ENCODE data around the gene FOCAD.

Gene FOCAD

GRCh38 chr9:20728493-20729220 is 44.6 kb downstream of the FOCAD start:
- peak overlapping the region; percentile 45 for H3K27ac ChIP-seq
- DNase-seq (ENCODE audit: low read depth, low spot score) = no peak

- DNase-seq (ENCODE audit: low read depth, low spot score) = no peak
- peak overlapping the region; percentile 45 for H3K27ac ChIP-seq
These were observed 45.5 kb downstream of the FOCAD start for GRCh38 chr9:20729523-20729922.

- DNase-seq (ENCODE audit: low read depth, low spot score) = peak; percentile 97
These were observed 48.1 kb downstream of the FOCAD start for GRCh38 chr9:20732118-20732517.

GRCh38 chr9:20734275-20734674 is 50.2 kb downstream of the FOCAD start:
- H3K27ac ChIP-seq = no peak overlapping the region
- no peak for DNase-seq (ENCODE audit: low read depth, low spot score)

More at GRCh38 chr9:20732118-20732517, 48.1 kb downstream of the FOCAD start:
- peak overlapping the region; percentile 88 for H3K27ac ChIP-seq

GRCh38 chr9:20740304-20740703 is 56.2 kb downstream of the FOCAD start:
- no peak for DNase-seq (ENCODE audit: low read depth, low spot score)
- H3K27ac ChIP-seq = no peak overlapping the region

GRCh38 chr9:20740929-20741582 is 57.0 kb downstream of the FOCAD start:
- no peak for DNase-seq (ENCODE audit: low read depth, low spot score)
- no peak overlapping the region for H3K27ac ChIP-seq

GRCh38 chr9:20742833-20743232 is 58.8 kb downstream of the FOCAD start:
- H3K27ac ChIP-seq = no peak overlapping the region
- DNase-seq (ENCODE audit: low read depth, low spot score) = no peak

GRCh38 chr9:20744036-20744630 is 60.1 kb downstream of the FOCAD start:
- DNase-seq (ENCODE audit: low read depth, low spot score) = no peak
- H3K27ac ChIP-seq = no peak overlapping the region

GRCh38 chr9:20746967-20747366 is 62.9 kb downstream of the FOCAD start:
- no peak for DNase-seq (ENCODE audit: low read depth, low spot score)
- no peak overlapping the region for H3K27ac ChIP-seq

- H3K27ac ChIP-seq = no peak overlapping the region
- no peak for DNase-seq (ENCODE audit: low read depth, low spot score)
These were observed 65.6 kb downstream of the FOCAD start for GRCh38 chr9:20749496-20750198.

GRCh38 chr9:20753761-20754160 is 69.7 kb downstream of the FOCAD start:
- peak overlapping the region; percentile 20 for H3K27ac ChIP-seq
- DNase-seq (ENCODE audit: low read depth, low spot score) = peak; percentile 27

- no peak for DNase-seq (ENCODE audit: low read depth, low spot score)
- peak overlapping the region; percentile 20 for H3K27ac ChIP-seq
These were observed 70.5 kb downstream of the FOCAD start for GRCh38 chr9:20754556-20754955.

GRCh38 chr9:20760246-20760891 is 76.3 kb downstream of the FOCAD start:
- H3K27ac ChIP-seq = no peak overlapping the region
- DNase-seq (ENCODE audit: low read depth, low spot score) = no peak

- no peak for DNase-seq (ENCODE audit: low read depth, low spot score)
- peak overlapping the region; percentile 20 for H3K27ac ChIP-seq
These were observed 86.9 kb downstream of the FOCAD start for GRCh38 chr9:20770947-20771346.

- H3K27ac ChIP-seq = peak overlapping the region; percentile 20
These were observed 87.7 kb downstream of the FOCAD start for GRCh38 chr9:20771729-20772128.

GRCh38 chr9:20775683-20776082 is 91.6 kb downstream of the FOCAD start:
- DNase-seq (ENCODE audit: low read depth, low spot score) = no peak
- no peak overlapping the region for H3K27ac ChIP-seq

More at GRCh38 chr9:20771729-20772128, 87.7 kb downstream of the FOCAD start:
- no peak for DNase-seq (ENCODE audit: low read depth, low spot score)

GRCh38 chr9:20781092-20781491 is 97.0 kb downstream of the FOCAD start:
- no peak for DNase-seq (ENCODE audit: low read depth, low spot score)
- H3K27ac ChIP-seq = no peak overlapping the region

GRCh38 chr9:20782289-20782688 is 98.2 kb downstream of the FOCAD start:
- no peak overlapping the region for H3K27ac ChIP-seq
- DNase-seq (ENCODE audit: low read depth, low spot score) = no peak

GRCh38 chr9:20783057-20784038 is 99.3 kb downstream of the FOCAD start:
- H3K27ac ChIP-seq = peak overlapping the region; percentile 28
- DNase-seq (ENCODE audit: low read depth, low spot score) = peak; percentile 14

Measured in epithelial cell of prostate (primary cell).